ENCODE results near the gene ZFPM1. TPM values are rescaled to one million over a fixed set of nuclear protein-coding genes. Genes with fewer than 3 reads are reported as not detected.

The ZFPM1 gene
- total and polyA plus RNA-seq, 8 donors, result 3.6 to 22.5 (median 19.3) TPM

- Histone ChIP-seq H3K9me3 (no peaks in the 10 kb centered on the region), H3K27me3 (no peaks in the 10 kb centered on the region), H3K4me1 (no peaks in the 10 kb centered on the region), H3K36me3 (peaks cover 0 to 4% (median 0%) of the 10 kb centered on the region in 3 donors), H3K4me3 (no peak overlapping the region), H3K27ac (no peak overlapping the region)
- DNase-seq (peak in 4 of 6 donors; percentile 46 to 84 (median 68)), FAIRE-seq (no peak), ATAC-seq (peak in 3 of 4 donors; percentile 3 to 21 (median 16))
- WGBS, 2 donors, result 56 to 62% methylated on average over 29 to 31 of the region's 31 CpGs
- TF ChIP-seq, protein P1, sequence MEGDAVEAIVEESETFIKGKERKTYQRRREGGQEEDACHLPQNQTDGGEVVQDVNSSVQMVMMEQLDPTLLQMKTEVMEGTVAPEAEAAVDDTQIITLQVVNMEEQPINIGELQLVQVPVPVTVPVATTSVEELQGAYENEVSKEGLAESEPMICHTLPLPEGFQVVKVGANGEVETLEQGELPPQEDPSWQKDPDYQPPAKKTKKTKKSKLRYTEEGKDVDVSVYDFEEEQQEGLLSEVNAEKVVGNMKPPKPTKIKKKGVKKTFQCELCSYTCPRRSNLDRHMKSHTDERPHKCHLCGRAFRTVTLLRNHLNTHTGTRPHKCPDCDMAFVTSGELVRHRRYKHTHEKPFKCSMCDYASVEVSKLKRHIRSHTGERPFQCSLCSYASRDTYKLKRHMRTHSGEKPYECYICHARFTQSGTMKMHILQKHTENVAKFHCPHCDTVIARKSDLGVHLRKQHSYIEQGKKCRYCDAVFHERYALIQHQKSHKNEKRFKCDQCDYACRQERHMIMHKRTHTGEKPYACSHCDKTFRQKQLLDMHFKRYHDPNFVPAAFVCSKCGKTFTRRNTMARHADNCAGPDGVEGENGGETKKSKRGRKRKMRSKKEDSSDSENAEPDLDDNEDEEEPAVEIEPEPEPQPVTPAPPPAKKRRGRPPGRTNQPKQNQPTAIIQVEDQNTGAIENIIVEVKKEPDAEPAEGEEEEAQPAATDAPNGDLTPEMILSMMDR (IDR thresholded peaks at IDR 0.05), result no peak
- intact Hi-C loops (cut with DNase I), result no loop called here
These were observed 84.1 kb downstream of the ZFPM1 start for GRCh38 chr16:88536971-88537751.

DNA sequence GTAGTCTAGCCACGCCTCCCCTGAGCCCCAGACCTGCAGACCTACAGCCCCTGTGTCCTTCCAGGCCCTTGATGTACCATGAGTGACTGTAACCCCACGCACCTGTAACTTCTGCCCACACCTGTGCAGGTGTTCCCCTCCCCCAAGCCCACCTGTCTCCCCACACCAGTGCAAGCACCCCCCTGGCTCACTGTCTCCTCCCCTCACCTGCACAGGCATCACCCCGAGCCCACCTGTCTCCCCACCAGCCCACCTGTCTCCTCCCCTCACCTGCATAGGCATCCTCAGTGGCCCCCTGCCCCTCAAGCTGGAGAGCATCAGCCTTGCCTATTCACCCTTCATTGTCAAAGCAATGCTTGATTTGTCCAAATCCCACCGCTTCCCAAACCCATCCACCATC lies 84.8 kb downstream of the ZFPM1 start:
- DNase-seq, result peak in 3 of 6 donors; percentile 16 to 40 (median 29)
- TF ChIP-seq, protein P1 (IDR thresholded peaks at IDR 0.05), result no peak
- WGBS, 2 donors, result 43 to 52% methylated on average over 4 of the region's 4 CpGs
- Histone ChIP-seq H3K4me3 (no peak overlapping the region), H3K27ac (no peak overlapping the region), H3K4me1 (no peaks in the 10 kb centered on the region), H3K36me3 (no peaks in the 10 kb centered on the region), H3K9me3 (no peaks in the 10 kb centered on the region), H3K27me3 (no peaks in the 10 kb centered on the region)
- no peak for FAIRE-seq
- ATAC-seq, result peak in 1 of 4 donors; percentile 1
- intact Hi-C loops (cut with DNase I), result no loop called here

- H3K9me3 ChIP-seq, result no peaks in the 10 kb centered on the region
- DNase-seq, result peak in 4 of 6 donors; percentile 16 to 58 (median 45)
- no peaks in the 10 kb centered on the region for H3K36me3 ChIP-seq
- TF ChIP-seq, protein P1 (IDR thresholded peaks at IDR 0.05), result no peak
- no peaks in the 10 kb centered on the region for H3K4me1 ChIP-seq
- intact Hi-C loops (cut with DNase I), result no loop called here
- no peak overlapping the region for H3K27ac ChIP-seq
- H3K4me3 ChIP-seq, result no peak overlapping the region
- no peaks in the 10 kb centered on the region for H3K27me3 ChIP-seq
- 27 to 28% methylated on average over 23 of the region's 23 CpGs for WGBS, 2 donors
- ATAC-seq, result peak in 1 of 4 donors; percentile 8
- no peak for FAIRE-seq
These were observed 85.4 kb downstream of the ZFPM1 start for GRCh38 chr16:88538366-88539060.

GRCh38 chr16:88539261-88539651 lies 86.2 kb downstream of the ZFPM1 start:
- no peaks in the 10 kb centered on the region for H3K36me3 ChIP-seq
- intact Hi-C loops (cut with DNase I), result no loop called here
- peak in 3 of 6 donors; percentile 49 to 72 (median 58) for DNase-seq
- peak; percentile 9 to 22 (median 15) for ATAC-seq
- no peak overlapping the region for H3K27ac ChIP-seq
- no peak overlapping the region for H3K4me3 ChIP-seq
- WGBS, 2 donors, result 20 to 23% methylated on average over 12 of the region's 12 CpGs
- no peaks in the 10 kb centered on the region for H3K27me3 ChIP-seq
- no peak for FAIRE-seq
- TF ChIP-seq, protein P1 (IDR thresholded peaks at IDR 0.05), result no peak
- no peaks in the 10 kb centered on the region for H3K9me3 ChIP-seq
- no peaks in the 10 kb centered on the region for H3K4me1 ChIP-seq
